Mononuclear cell (primary cell): Measurements from ENCODE around the gene UBTD1. TPM values are rescaled to one million over a fixed set of nuclear protein-coding genes. Genes with fewer than 3 reads are reported as not detected.
"Not testable (repeated sequence)": the region's sequence is repeated elsewhere in the genome, so short reads cannot be mapped to it uniquely, and the experiment has no call there.

Source experiments
- H3K27me3 ChIP-seq: 2 replicates; pipeline ENCODE4 v1.6.0; 2011; ENCODE audit warnings: low read length, control low read depth; ENCODE audit not compliant: insufficient read depth
- H3K4me1 ChIP-seq: 2 replicates; pipeline ENCODE4 v1.5.1; 2011; ENCODE audit warnings: mild to moderate bottlenecking, low read length, control low read depth; ENCODE audit not compliant: insufficient read depth
- H3K4me3 ChIP-seq: 2 replicates; pipeline ENCODE4 v1.5.1; 2011; ENCODE audit warnings: mild to moderate bottlenecking, low read length, moderate library complexity
- H3K9me3 ChIP-seq: 2 replicates; pipeline ENCODE4 v1.5.1; 2011; ENCODE audit warnings: low read depth, mild to moderate bottlenecking, control low read depth, low read length
- total RNA-seq: library from RNA; depleted of rRNA; stranded (reverse); fragments of >200 nt; gene quantifications from one replicate; pipeline ENCODE4 v1.2.3, GENCODE V29; 2012

The UBTD1 gene
- total RNA-seq, 1 donor = 6.3 TPM

DNA sequence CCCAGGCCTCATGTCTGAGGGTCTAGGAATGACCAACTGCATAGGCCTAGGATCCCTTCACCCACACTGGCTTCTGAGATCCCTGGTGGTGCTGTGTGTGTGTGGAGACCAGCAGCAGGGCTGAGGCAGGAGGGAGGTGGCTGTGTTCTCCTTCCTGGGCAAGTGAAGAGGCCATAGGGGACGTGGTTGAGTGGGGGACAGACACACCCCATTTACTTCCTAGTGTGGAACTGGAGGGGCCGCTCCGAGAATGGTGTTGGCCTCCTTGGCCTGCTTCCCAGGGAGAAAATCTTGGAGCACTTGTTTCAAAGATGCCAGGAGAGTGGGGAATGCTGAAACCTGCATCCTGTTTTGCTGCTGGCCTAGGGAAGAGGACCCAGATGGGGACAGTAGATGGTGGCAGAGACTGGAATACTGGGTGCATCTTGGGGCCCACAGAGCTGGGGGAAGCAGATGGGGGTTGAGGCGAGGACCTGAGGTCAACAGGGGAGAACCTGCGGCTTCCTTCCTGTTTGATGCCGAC lies 19.1 kb downstream of the UBTD1 start:
- Histone ChIP-seq H3K4me1 (no peaks in the 10 kb centered on the region), H3K4me3 (no peak overlapping the region), H3K27me3 (no peaks in the 10 kb centered on the region), H3K9me3 (no peaks in the 10 kb centered on the region)

GRCh38 chr10:97518301-97519043 lies 19.7 kb downstream of the UBTD1 start:
- Histone ChIP-seq H3K9me3 (no peaks in the 10 kb centered on the region), H3K27me3 (no peaks in the 10 kb centered on the region), H3K4me1 (no peaks in the 10 kb centered on the region), H3K4me3 (no peak overlapping the region)

- Histone ChIP-seq H3K4me3 (no peak overlapping the region), H3K4me1 (no peaks in the 10 kb centered on the region), H3K9me3 (no peaks in the 10 kb centered on the region), H3K27me3 (no peaks in the 10 kb centered on the region)
Observed at GRCh38 chr10:97519342-97519741, 20.6 kb downstream of the UBTD1 start.

DNA sequence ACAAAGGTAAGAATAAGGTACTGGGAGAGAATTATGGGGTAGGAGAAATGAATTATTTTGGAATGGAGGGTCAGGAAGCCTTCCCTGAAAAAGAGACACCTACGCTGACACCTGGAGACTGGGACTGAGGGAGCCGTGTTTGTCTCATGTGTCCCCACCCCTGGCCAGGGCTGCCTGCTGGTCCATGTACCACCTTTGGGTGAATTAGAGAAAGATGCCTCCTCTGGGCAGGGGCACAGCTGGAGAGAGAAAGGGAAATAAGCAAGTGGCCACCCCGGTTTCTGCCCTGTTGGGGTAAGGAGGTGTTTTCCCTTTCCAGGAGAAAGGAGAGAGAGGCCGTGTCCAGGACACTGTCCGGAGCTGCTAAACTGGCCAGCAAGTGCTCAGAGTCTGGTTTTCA lies 21.8 kb downstream of the UBTD1 start:
- Histone ChIP-seq H3K4me1 (no peaks in the 10 kb centered on the region), H3K27me3 (no peaks in the 10 kb centered on the region), H3K9me3 (no peaks in the 10 kb centered on the region), H3K4me3 (no peak overlapping the region)

DNA sequence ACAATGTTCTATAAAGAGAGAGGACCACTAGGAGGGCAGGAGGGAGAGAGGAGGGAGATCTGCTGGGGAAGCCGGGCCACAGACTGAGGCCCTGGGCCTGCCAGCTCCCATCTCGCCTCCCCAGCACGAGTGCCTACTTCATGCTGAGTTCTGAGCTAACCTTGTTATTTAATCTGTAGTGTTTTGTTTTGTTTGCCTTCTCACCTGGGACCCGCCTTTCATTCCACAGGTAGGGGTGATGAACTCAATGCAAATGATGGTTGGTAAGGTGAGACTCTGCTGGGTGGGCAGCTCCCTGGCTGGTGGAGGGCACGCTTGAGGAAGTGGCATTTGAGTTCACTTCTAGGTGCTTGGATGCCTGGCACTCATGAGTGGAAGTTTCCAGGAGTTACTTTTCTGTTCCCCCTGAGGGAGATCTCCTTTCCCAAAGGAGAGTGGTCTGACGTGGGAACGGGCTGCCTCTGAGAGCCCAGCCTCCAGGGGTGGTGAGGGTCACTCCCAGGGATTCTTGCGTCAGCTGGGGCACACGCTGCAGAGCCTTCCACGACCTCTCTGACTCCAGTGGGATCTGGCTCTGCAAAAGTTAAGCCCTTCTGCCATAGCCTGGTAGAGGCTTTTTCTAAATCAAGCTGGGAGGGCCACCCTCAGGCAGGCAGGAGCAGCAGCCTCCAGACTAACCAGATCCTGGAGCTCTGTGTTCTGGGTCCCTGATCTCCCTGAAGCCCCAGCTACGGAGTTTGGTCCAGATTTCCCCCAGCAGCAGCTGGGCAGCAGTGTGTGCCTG lies 22.4 kb downstream of the UBTD1 start:
- H3K4me1 ChIP-seq = no peaks in the 10 kb centered on the region
- H3K27me3 ChIP-seq = no peaks in the 10 kb centered on the region
- no peak overlapping the region for H3K4me3 ChIP-seq
- no peaks in the 10 kb centered on the region for H3K9me3 ChIP-seq

DNA sequence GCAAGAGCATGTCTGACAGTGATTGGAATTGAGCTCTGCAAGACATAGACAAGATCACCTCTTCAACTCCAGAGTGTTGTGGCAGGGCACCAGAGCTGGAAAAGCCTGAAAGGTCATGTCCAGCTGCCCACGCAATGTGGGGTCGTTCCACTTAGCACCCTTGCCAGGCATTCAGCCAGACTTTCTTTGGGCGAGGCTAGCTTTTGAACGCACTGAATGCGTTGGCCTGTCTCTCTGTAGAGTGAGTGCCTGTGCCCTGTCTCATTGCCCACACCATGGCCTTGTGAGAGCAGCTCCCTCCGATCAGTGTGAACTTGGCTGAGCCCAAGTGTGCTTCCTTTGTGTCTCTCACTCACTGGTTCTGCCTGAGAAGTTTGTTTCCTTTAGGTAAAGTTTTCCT lies 23.3 kb downstream of the UBTD1 start:
- Histone ChIP-seq H3K27me3 (no peaks in the 10 kb centered on the region), H3K4me1 (no peaks in the 10 kb centered on the region), H3K4me3 (no peak overlapping the region), H3K9me3 (no peaks in the 10 kb centered on the region)

GRCh38 chr10:97522937-97523336 lies 24.2 kb downstream of the UBTD1 start:
- Histone ChIP-seq H3K4me3 (no peak overlapping the region), H3K4me1 (no peaks in the 10 kb centered on the region), H3K27me3 (no peaks in the 10 kb centered on the region), H3K9me3 (no peaks in the 10 kb centered on the region)

DNA sequence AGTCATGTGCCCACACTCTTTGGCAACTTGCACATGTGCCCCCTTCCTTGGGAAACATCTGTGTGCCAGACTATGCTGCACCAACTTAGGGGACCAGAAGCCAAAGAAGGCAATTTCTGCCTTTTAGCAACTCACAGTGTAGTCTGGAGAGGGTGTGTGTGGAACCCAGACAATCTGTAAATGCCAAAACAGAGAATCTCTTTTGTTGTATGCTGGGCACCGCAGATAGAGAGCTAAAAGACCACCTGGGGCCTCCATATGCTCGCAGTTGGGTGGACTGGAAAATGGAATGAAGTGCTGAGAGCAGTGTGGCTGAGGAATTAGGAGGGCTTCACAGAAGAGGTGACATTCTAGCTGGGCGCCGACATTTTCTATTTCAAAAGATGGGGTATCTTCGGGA lies 26.4 kb downstream of the UBTD1 start:
- Histone ChIP-seq H3K27me3 (no peaks in the 10 kb centered on the region), H3K4me1 (no peaks in the 10 kb centered on the region), H3K4me3 (no peak overlapping the region), H3K9me3 (no peaks in the 10 kb centered on the region)

DNA sequence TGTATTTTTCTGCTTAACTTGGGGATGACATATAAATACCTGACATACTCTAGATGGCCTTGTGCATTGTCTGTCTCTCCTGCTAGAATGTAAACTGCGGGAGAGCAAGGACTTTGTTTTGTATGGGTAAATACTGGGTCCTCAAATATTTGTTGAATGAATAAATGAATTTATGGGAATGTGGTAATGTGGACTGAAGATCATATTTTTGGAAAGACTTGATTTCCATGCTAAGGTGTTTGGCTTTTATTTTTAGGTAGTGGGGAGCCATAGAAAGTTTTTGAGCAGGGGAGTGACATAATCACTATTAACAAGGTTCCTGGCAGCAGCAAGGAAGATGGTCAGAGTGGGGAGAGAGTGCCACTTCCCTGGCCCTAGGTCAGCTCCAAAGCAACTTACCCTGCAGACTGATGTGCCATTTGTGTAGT lies 27.0 kb downstream of the UBTD1 start:
- Histone ChIP-seq H3K27me3 (no peaks in the 10 kb centered on the region), H3K9me3 (no peaks in the 10 kb centered on the region), H3K4me1 (no peaks in the 10 kb centered on the region), H3K4me3 (no peak overlapping the region)

DNA sequence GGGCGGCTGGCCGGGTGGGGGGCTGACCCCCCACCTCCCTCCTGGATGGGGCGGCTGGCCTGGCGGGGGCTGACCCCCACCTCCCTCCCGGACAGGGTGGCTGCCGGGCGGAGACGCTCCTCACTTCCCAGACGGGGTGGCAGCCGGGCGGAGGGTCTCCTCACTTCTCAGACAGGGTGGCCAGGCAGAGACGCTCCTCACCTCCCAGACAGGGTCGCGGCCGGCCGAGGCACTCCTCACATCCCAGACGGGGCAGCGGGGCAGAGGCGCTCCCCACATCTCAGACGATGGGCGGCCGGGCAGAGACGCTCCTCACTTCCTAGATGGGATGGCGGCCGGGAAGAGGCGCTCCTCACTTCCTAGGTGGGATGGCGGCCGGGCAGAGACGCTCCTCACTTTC lies 30.2 kb downstream of the UBTD1 start:
- not testable (repeated sequence) for H3K4me3 ChIP-seq, H3K27me3 ChIP-seq, H3K9me3 ChIP-seq, H3K4me1 ChIP-seq

GRCh38 chr10:97529685-97530465 lies 31.2 kb downstream of the UBTD1 start:
- H3K9me3 ChIP-seq = no peaks in the 10 kb centered on the region
- no peak overlapping the region for H3K4me3 ChIP-seq
- H3K4me1 ChIP-seq = no peaks in the 10 kb centered on the region
- H3K27me3 ChIP-seq = no peaks in the 10 kb centered on the region

DNA sequence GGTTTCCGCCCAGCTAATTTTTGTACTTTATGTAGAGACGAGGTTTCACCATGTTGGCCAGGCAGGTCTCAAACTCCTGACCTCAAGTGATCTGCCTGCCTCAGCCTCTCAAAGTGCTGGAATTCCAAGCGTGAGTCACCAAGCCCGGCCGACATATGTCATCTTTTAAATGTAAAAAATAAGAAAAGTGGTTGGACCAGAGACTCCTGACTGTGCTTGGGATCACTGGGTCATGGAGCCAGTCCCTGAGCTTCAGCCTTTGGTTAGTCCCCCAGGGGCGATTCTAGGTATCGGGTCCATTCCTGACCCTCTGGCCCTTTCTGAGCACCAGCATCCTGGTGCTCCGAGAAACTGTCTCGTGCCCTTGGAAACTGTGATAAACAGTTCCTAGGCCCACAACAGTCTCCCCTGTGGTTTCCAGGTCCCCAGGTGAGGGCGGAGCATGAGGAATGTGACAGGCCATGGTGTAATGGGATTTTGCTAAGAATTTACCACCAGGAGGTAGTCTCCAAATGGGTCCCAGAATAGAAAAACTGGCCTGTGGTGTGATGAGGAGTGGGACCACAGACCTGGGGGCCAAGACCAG lies 32.8 kb downstream of the UBTD1 start:
- H3K9me3 ChIP-seq = no peaks in the 10 kb centered on the region
- H3K27me3 ChIP-seq = no peaks in the 10 kb centered on the region
- H3K4me3 ChIP-seq = no peak overlapping the region
- no peaks in the 10 kb centered on the region for H3K4me1 ChIP-seq

GRCh38 chr10:97532935-97533671 lies 34.4 kb downstream of the UBTD1 start:
- Histone ChIP-seq H3K27me3 (no peaks in the 10 kb centered on the region), H3K4me3 (no peak overlapping the region), H3K9me3 (no peaks in the 10 kb centered on the region), H3K4me1 (no peaks in the 10 kb centered on the region)

- Histone ChIP-seq H3K27me3 (no peaks in the 10 kb centered on the region), H3K4me3 (no peak overlapping the region), H3K4me1 (no peaks in the 10 kb centered on the region), H3K9me3 (no peaks in the 10 kb centered on the region)
Observed at GRCh38 chr10:97533888-97534287, 35.2 kb downstream of the UBTD1 start.
